GM18951 (cell line): Measurements from ENCODE around the gene EXOC6B.

ENCODE experiments used
- POLR2A ChIP-seq: IDR thresholded peaks from 4 replicates; pipeline ENCODE4 v1.6.1; 2011; ENCODE audit warnings: mild to moderate bottlenecking; ENCODE audit not compliant: insufficient read length, insufficient read depth; ENCODE audit errors: extremely low read depth
- in situ Hi-C: fragments of 300-500 bp; cut with MboI; formaldehyde crosslinking; loops from one replicate; pipeline ENCODE4 v1.12.0; 2022; ENCODE audit warnings: low sequenced_read_pairs, mixed read lengths, inconsistent platforms; ENCODE audit not compliant: unreplicated experiment

Gene EXOC6B

DNA sequence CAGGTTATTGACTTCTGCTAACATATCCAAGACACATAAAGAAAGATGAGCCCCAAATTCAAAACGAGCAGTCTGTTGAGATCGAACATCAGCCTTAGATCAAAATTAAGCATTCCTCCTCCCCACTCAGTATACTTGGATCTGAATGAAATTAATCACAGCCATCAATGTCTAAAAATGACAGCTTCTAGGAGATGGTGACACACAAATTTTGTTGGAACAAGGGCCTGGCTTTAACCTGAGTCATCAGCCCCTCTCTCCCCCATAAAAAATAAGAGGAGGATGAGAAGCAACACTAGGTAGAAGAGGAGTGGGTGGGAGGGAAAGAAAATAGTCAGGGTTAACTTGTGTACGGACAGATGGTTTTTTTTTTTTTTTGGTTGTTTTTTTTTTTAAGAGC lies 223.1 kb downstream of the EXOC6B start:
- no peak for TF ChIP-seq POLR2A
- in situ Hi-C loops: no loop called here

DNA sequence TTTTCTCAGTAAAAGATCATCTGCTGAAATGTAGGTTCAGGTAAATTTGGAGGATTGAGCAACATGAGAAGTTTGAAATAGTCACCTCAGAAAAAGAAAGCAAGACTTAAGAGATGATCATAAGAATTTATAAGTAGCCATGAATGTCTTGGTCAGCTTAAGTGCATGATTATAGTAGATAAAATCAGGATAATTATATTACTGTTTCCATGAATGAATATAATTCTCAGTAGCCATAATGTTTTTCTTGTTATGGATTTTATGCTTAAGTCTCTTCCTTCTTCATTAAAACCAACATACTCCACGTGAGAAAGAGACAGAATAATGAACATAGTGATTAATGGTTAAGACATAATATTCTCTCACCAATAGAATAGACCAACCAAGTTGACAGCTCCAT lies 223.7 kb downstream of the EXOC6B start:
- in situ Hi-C loops: no loop called here

DNA sequence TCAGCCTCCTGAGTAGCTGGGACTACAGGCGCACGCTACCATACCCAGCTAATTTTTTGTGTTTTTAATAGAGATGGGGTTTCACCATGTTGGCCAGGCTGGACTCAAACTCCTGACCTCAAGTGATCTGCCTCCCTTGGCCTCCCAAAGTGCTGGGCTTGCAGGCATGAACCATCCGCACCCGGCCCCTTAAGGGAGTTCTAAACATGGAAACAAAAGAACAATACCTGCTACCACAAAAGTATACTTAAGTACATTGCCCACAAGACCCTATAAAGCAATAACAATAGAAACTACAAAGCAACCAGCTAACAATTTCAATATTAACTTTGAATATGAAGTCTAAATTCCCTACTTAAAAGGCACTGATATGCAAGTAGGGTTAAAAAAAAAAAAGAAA lies 242.0 kb downstream of the EXOC6B start:
- in situ Hi-C loops: loop anchor here (25.0 kb wide), 1 partner anchor 647 kb away; no protein-coding TSS in a partner anchor

More for the DNA sequence above, 223.7 kb downstream of the EXOC6B start:
- TF ChIP-seq POLR2A: no peak

DNA sequence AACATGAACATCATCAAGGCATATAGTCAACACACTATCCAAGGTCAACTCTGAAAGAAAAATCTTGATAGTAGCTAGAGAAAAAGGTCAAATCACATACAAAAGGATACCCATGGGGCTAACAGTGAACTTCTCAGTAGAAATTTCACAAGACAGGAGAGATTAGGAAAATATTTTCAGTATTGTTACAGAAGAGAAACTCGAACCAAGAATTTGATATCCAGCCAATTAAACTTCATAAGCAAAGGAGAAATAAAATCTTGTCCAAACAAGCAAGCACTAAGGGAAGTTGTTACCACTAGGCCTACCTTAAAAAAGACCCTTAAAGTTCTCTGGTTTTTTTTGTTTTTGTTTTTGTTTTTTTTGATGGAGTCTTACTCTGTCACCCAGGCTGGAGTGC lies 242.5 kb downstream of the EXOC6B start:
- in situ Hi-C loops: loop anchor here (25.0 kb wide), 1 partner anchor 646 kb away; no protein-coding TSS in a partner anchor
- TF ChIP-seq POLR2A: no peak

DNA sequence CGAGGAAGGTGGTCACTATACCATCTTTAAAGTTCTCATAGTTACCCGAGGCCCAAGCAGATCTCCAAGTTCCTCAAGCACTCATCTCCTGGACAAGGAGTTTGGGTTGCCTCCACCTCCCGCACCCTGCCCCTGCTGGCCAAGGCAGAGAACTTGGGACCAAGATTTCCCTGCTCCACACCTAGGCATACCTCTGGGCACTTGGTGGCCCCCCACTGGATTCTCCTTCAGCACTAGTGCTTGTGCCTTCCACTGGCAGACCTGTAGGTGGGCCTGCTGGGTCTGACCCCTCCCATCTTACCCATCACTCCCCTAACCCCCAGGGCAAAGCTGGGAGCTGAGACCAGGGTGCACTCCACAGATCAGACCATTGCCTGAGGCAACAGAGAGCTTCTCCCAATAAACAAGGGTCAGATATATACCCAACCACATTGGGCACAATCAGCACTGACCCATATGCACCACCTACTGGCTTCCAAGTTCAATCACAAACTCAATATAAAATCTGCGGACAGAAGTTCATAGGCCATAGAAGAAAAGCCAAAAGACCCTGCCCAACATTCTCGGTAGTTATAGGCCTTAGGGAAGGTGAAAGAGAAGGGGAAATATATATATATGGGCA lies 244.2 kb downstream of the EXOC6B start:
- TF ChIP-seq POLR2A: no peak
- in situ Hi-C loops: loop anchor here (25.0 kb wide), 1 partner anchor 644 kb away; no protein-coding TSS in a partner anchor

DNA sequence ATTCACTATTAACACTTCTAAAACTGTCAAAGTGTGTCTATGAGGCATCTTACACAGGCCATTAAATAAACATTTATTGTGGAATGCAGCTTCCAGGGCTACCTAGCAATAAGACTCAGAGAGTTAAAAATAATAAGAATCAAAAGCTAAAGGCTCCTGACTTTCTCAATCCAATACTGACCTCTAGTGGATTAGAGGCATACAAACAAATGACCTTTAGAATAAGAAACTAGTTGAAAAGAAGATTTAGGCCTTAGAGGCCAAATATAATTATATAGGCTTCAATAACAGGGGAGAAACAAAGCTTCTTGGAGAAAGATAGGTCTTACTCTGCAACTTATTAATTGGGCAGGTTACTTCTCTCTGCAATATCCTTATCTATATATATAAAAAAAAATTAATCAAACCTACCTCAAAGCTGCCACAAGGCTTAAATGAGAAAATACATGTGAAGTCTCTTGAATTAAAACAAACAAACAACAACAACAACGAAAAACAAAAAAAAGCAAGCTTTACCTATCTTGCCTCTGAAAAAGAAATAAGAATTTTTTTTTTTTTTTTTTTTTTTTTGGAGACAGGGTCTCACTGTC lies 246.1 kb downstream of the EXOC6B start:
- in situ Hi-C loops: loop anchor here (25.0 kb wide), 1 partner anchor 642 kb away; no protein-coding TSS in a partner anchor
- TF ChIP-seq POLR2A: no peak

DNA sequence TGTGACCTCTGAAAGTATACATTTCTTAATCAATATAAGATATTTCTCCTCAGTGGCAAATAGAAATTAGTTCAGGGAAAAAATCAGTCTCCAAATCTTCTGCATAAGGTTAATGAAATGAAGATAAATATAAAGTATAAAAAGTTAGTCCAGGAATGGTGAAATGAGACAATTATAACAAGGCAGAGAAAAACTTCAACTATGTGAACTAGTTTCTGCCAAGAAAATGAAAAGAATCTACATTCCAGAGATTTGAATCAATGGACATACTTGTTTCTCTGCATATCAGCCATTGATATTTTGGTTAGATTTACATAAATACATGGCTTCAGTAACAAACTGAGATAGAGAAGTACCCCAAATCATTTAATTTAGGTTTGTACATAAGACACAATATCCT lies 249.0 kb downstream of the EXOC6B start:
- in situ Hi-C loops: loop anchor here (25.0 kb wide), 1 partner anchor 640 kb away; no protein-coding TSS in a partner anchor
- TF ChIP-seq POLR2A: no peak

DNA sequence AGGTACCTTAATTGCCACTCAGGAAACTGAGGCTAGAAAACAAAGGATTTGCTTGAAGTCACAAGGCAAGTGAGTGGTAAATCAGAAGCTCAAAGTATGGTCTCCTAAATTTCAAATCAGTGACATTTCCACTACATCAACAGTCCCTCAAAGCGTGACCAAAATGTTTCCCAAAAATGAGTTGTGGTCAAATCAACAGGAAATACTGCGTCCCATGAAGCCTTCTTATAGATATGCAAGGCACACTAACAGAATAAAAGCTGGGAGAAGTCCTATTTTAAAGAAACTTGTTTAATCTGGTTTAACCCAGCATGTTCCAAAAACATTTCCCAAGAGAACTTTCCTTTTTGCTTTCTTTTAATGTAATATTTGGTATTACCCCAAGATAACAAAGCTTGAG lies 249.4 kb downstream of the EXOC6B start:
- no peak for TF ChIP-seq POLR2A
- in situ Hi-C loops: loop anchor here (25.0 kb wide), 1 partner anchor 639 kb away; no protein-coding TSS in a partner anchor

DNA sequence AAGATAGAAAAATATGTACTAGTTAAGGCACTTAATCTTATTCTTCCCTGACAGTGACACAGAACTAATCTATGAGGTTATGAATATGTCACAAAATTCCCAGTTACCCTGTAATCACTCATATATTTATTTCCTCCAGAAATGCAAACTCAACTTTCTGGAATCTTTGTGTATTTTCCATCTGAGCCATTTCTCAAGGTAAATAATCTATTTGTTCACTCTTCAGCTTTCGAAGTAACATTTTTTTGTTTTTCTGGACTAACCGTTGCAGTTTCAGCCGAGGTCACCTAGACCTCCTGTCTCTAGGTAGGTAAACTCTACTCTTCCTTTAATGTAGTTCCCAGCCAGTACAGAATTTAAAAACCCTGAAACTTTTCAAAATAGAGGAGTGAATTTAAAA lies 250.9 kb downstream of the EXOC6B start:
- in situ Hi-C loops: loop anchor here (25.0 kb wide), 1 partner anchor 638 kb away; no protein-coding TSS in a partner anchor
- no peak for TF ChIP-seq POLR2A

DNA sequence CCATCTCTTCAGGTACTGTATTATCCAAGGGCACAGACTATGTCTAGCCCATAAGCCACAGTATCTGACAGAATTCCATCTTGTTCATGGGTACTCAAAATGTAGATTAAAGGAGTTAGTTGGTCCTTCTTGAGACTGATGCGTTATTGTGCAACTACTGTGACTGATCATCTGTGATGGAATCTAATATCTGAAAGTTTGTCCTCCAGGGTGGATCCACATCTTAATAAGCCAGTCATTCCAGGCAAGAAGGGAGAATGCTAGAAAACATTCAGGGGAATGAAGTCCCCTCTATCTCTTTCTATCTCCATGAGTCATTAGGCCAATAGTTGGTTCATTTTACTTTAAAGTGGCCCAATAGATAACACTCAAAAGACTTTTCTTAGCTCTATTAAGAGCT lies 252.6 kb downstream of the EXOC6B start:
- in situ Hi-C loops: no loop called here
- TF ChIP-seq POLR2A: no peak

DNA sequence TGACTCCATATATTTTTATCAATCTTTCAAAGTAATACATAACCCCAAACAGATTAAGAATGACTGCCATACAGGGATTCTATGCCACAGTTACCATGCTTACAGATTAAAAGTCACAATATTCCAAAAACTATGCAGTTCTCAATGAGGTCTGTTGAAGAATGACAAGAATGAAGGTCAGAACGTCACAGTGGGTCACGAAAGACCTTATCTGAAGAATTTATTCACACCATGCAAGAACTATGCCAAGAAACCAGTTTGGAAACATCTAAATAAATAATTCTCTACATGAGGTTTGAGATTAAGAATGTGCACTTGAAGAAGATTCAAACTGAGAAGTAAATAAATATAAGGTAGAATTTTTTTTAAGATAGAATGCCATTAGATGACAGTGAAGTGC lies 253.3 kb downstream of the EXOC6B start:
- TF ChIP-seq POLR2A: no peak
- in situ Hi-C loops: no loop called here

DNA sequence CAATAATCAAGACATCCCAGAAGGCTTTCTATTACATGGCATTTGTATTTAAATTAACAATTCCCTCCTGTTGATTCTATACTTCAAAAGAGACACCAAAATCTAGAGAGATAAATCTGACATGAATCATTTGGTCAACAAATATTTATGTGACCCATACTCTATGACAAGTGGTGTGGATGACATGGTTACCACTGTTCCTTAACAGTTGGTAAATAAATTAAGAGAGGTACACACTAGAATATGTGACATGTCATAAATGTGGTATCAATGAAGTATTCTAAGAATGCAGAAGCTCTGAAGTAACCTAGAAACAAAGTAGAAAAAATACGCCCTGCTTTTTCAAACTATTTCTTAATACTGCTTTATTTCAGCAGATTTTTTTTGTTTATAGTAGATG lies 255.4 kb downstream of the EXOC6B start:
- in situ Hi-C loops: no loop called here
- TF ChIP-seq POLR2A: no peak

DNA sequence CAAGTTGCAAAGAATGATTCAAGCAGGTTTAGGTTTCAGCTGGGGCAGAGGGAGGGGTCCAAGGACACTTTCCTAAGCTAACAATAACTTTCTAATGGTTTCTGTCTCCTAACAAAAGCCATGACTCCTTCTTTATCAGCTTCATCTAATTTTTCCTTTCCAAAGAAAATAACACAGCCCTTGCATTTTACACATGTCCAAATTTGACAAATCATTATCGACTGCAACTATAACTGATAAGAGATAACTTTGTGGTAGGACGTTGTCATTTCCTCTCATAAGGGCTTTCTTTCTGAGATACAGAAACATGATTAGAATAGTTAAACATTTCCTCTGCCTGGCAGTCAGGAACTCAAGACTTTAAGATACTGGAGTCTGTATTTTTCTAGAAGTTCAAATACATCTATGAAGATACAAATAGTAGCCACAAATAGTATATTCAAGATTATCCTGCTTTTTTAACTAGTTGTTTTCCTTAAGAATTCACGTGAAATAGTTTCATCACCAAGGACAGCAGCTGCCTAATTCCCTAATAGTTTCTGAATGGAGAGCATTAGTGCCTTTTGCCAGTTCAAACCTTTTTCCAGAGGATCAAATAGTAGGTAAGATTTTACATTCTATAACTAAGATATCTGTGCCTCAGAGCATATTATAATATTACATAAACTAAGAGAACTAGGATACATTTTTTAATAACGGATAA lies 263.2 kb downstream of the EXOC6B start:
- no peak for TF ChIP-seq POLR2A
- in situ Hi-C loops: no loop called here
